GM23338 (cell line): ENCODE data around the gene CDH15.
A peak's percentile ranks its signal among the peaks of the same experiment; 100 is the strongest.

Experiments used
- EZH2 ChIP-seq: fragments of 200-600 bp; sonication (generic); IDR thresholded peaks from one replicate; pipeline ENCODE4 v1.8.0; 2017; ENCODE audit warnings: antibody characterized with exemption, mild to moderate bottlenecking, low read depth; ENCODE audit not compliant: unreplicated experiment
- POLR2AphosphoS5 ChIP-seq: IDR thresholded peaks from 2 replicates; pipeline ENCODE4 v1.6.1; 2016; ENCODE audit warnings: antibody characterized with exemption, low read depth
- TF ChIP-seq, protein P1 (sequence below), 2 experiments: fragments of 200-600 bp in 1 of 2; sonication (generic) in 1 of 2; conservative IDR thresholded peaks; 2 replicates each; pipeline versions ENCODE4 v1.5.1 to v1.6.1; 2016 to 2017; ENCODE audit warnings: antibody characterized with exemption in 2 of 2, low read depth in 2 of 2, mild to moderate bottlenecking in 2 of 2, moderate library complexity in 1 of 2

DNA sequence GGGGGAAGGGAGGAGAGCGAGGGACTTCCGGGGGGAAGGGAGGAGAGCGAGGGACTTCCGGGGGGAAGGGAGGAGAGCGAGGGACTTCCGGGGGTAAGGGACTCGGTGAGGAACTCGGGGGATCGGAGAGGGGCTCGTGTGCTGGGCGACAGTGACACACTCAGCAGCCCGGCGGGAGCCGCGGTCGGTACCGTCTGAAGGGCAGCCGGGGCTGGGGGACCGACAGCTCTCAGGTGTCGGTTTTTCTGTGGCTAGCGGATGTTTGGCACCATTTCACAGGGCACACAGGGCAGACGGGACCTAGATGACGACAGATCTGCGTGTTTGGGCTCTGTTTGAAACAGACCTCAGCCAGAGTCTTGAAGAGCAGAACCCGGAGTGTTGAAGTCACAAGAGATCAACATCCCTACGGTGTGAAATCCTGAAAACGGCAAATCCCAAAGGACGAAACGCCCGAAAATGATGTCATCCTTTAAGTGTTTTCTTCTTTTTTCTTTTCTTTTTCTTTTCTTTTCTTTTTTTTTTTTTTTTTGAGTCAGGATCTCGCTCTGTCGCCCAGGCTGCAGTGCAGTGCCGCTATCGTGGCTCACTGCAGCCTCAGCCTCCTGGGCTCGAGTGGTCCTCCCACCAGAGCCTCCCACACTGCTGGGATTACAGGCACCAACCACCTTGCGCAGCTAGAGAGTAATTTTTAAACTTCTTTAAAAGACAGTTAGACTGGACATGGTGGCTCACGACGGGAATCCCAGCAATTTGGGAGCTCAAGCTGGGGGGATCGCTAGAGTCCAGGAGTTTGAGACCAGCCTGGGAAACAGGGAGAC is 69.8 kb downstream of the CDH15 start:
- TF ChIP-seq, protein P1, sequence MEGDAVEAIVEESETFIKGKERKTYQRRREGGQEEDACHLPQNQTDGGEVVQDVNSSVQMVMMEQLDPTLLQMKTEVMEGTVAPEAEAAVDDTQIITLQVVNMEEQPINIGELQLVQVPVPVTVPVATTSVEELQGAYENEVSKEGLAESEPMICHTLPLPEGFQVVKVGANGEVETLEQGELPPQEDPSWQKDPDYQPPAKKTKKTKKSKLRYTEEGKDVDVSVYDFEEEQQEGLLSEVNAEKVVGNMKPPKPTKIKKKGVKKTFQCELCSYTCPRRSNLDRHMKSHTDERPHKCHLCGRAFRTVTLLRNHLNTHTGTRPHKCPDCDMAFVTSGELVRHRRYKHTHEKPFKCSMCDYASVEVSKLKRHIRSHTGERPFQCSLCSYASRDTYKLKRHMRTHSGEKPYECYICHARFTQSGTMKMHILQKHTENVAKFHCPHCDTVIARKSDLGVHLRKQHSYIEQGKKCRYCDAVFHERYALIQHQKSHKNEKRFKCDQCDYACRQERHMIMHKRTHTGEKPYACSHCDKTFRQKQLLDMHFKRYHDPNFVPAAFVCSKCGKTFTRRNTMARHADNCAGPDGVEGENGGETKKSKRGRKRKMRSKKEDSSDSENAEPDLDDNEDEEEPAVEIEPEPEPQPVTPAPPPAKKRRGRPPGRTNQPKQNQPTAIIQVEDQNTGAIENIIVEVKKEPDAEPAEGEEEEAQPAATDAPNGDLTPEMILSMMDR (conservative IDR thresholded peaks at IDR 0.05; ENCODE audit: low read depth in 2 of 2), result no peak
- TF ChIP-seq POLR2AphosphoS5 (peak; percentile 85), EZH2 (no peak)
